Stimulated activated CD4-positive, alpha-beta T cell treated with anti-CD3 and anti-CD28 coated beads, Interleukin-12 subunit alpha, Interleukin-12 subunit beta, amount 100 ng/mL, for 24 hours (primary cell): ENCODE data around the gene PCGF6.
A peak's percentile ranks its signal among the peaks of the same experiment; 100 is the strongest.
"Not testable (repeated sequence)": the region's sequence is repeated elsewhere in the genome, so short reads cannot be mapped to it uniquely, and the experiment has no call there.

Source experiments
- DNase-seq, 2 experiments: peaks; one replicate each; pipeline ENCODE4 v3.0.0-alpha.2; 2020; ENCODE audit warnings: low read depth in 2 of 2

PCGF6 gene

DNA sequence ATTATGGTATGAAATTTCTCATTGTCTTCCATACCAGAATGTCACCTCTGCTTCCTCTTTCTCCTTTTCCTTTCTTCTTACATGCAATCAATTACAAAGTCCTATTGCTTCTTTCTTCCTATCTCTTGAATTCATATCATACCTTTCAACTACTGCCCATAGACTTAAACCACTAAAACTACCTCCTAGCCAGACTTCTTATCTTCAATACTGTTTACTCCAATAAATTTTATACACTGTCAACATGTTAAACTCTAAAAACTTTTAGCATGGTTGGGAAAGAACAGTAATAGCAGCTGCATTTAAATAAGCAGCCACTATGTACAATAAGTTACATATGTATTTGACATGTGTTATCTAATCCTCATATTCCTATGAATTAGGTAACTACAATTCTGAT lies 34.9 kb downstream of the PCGF6 start:
- DNase-seq: no peak

GRCh38 chr10:103310197-103310596 lies 40.7 kb downstream of the PCGF6 start:
- no peak for DNase-seq

DNA sequence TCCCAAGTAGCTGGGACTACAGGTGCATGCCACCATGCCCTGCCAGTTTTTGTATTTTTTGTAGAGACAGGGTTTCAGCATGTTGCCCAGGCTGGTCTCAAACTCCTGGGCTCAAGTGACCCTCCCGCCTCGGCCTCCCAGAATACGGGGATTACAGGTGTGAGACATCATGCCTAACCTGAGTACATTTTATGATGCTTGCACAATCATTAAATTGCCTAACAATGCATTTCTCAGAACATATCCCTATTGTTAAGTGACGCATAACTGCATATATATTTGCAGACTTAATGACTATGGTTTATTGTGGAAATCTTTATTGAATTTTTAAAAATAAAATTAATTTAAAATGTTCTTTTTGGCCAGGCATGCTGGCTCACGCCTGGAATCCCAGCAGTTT lies 43.3 kb downstream of the PCGF6 start:
- no peak for DNase-seq

GRCh38 chr10:103295374-103296015 lies 55.4 kb downstream of the PCGF6 start:
- no peak for DNase-seq

DNA sequence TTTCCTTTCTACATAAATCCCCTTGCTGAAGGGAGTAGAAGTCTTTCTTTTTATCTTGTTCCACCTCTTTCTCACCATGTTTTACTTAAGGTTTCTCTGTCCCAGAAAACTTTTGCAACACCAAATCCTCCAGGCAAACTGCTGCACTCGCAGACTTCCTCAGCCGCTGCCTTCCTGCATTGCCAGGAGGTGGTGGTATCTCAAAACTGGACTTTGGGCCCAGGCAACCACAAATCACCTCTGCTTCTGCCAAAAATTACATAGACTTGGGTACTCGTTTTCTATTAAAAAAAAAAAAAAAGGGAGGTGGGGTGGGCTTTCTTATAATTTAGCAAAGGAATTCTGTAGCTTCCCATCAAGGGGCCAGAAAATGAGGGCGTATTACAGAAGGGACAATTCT lies 59.4 kb downstream of the PCGF6 start:
- no peak for DNase-seq

DNA sequence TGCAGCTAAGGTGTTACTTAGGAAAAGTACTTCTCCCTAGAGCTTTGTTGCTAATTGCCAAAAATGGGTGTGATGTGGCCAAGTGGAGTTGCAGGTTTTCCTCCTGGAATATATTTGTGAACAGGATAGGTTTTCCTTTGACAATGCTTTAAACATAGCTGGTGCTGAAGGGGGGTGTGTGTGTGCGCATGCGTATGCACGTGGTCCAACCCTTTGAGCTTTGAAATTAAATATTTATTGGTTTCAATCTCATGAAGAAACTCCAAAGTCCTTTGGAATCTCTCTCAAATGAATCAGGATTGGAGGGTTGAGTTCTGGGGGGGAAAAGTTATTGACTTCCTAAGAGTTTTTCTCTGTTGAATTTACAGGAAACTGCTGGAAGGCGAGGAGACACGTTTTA lies 62.9 kb downstream of the PCGF6 start:
- no peak for DNase-seq

- no peak for DNase-seq
Measured at GRCh38 chr10:103284170-103284569, 66.8 kb downstream of the PCGF6 start.

GRCh38 chr10:103282961-103283360 lies 68.0 kb downstream of the PCGF6 start:
- DNase-seq: no peak

DNA sequence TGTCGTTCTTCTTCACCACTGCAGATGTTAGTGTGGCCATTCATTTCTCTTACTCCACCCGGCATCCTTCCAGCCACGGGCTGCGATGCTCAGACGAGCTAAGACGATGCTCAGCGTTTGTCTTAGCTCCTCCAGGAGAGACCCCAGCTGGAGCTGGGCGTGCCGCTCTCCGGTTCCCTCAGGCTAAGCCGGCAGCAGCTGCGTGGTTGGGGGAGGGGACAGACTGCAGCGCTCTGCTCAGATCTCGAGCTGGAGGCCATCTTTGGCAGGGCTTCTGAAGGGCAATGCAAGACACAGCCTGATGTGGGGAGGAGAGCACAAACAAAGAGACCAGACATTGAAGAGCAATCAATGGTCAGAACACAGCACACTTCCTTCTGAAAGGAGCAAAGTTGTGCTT lies 69.2 kb downstream of the PCGF6 start:
- no peak for DNase-seq

GRCh38 chr10:103280506-103280905 lies 70.4 kb downstream of the PCGF6 start:
- no peak for DNase-seq

DNA sequence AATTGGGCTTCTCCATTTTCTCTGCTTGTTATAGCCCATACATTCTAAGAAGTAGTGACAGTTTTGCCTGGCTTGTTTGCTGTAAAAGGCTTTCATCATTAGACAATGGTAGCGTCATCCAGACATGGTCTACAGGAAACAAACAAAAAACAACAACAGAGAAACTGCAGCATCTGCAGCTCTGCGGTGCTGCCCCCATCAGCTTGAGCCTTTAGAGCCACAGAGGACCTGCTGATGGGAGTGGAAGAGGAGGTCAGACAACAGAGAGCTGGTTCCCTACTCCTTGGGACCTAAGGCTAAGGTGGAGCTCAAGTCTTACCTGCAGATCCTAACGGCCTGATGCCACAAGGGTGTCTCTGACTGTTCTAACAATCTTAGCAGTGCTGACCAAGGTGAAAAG lies 70.9 kb downstream of the PCGF6 start:
- no peak for DNase-seq

DNA sequence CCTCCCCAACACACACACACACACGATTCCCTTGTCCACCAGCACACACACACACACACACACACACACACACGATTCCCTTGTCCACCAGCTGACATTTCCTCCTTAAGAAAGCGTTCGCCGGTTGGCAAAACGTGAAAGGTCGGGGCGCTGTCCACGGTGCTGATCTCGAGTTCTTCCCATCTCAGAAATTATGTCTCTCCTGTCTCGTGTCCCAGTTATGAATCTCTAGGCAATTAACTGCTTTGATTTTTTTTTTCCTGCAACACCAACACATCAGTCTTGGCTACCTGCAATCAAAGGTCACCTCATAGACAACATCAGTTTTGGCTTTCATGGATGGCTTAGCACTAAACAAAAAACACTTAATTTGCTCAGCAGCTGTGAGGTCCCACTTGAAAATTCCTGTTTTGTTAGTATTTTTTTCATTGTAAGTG lies 72.1 kb downstream of the PCGF6 start:
- peak in 1 of 2 experiments; percentile 49 for DNase-seq

- no peak for DNase-seq
Measured at GRCh38 chr10:103278537-103278823, 72.5 kb downstream of the PCGF6 start.

DNA sequence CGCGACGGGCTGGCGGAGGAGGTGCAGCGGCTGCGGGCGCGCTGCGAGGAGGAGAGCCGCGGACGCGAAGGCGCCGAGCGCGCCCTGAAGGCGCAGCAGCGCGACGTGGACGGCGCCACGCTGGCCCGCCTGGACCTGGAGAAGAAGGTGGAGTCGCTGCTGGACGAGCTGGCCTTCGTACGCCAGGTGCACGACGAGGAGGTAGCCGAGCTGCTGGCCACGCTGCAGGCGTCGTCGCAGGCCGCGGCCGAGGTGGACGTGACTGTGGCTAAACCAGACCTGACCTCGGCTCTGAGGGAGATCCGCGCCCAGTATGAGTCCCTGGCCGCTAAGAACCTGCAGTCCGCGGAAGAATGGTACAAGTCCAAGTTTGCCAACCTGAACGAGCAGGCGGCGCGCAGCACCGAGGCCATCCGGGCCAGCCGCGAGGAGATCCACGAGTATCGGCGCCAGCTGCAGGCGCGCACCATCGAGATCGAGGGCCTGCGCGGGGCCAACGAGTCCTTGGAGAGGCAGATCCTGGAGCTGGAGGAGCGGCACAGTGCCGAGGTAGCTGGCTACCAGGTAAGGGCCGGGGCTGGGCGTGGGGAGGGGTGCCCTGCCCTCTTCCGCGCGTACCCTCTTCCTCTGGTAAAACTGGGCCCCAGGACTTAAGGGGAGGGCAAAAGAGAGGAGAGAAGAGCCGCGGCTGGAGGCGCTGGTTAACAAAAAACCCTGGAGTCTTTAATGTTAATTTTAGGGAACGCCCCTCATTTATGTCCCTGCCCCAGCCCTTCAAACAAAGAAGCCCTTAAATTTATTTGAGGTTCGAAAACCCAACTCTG lies 73.0 kb downstream of the PCGF6 start:
- no peak for DNase-seq

GRCh38 chr10:103276896-103277712 lies 73.8 kb downstream of the PCGF6 start, which contains the start of gene INA:
TSS of gene INA (plus strand) at chr10:103277138. CDS start at chr10:103277212, 74 bp downstream.
- peak in 1 of 2 experiments; percentile 17 for DNase-seq

DNA sequence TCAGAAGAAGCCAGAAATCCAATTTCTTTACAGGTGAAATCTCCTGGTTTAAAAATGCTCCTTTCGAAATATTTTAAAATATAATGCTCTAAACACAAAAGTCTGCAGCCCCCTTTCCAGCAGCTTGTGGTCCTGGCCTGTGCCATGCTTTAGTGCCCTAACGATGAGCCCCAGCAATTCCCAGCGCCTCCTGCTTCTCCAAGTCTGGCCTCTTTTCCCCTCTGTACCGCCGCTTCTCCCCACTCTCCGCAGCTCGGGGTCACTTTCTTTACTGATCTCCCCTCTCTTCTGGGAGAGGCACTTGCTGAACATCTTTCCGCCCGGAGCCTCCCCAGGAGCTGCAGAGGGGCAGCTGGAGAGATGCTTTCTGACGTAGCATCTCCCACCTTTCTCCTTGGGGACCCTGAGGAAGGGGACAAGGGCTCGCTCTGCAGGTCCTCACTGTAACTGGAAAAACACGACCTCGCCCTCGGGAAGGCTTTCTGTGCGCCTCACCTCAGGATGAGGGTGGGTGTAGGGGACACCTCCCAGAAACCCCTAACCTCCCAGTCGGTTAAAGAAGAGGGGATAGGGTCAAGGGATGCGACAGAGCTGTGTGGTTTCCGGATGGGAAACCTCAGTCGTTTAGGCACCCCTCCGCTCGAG lies 74.6 kb downstream of the PCGF6 start:
- DNase-seq: no peak

GRCh38 chr10:103273041-103273441 lies 77.9 kb downstream of the PCGF6 start:
- no peak for DNase-seq

DNA sequence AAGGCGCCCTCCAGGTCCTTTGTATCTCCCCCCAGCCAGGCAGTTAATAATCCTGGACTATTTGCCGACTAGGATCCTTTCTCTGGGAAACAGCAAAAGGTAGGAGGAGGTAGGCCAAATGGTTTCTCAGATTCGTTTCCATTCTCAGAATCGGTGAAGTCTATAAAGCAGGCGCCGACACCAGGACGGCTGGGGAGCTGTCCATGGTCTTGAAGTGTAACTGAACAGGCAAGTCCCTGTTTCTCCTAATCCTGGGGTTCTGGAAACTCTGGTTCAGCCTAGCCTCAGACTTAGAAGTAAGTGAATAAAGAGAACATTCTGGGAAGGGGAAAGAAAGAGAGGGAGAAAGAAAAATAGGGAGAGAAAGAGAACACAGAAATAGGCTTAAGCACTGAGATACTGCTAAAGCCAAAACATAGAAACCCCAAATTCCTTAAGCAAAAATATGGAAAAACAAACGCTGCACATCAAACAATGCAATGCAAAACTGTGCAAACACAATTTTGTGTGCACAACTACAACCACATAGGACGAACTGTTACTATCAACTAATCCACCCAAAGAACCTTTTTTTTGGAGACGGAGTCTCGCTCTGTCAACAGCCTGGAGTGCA lies 85.1 kb downstream of the PCGF6 start:
- peak in 1 of 2 experiments; percentile 38 for DNase-seq

DNA sequence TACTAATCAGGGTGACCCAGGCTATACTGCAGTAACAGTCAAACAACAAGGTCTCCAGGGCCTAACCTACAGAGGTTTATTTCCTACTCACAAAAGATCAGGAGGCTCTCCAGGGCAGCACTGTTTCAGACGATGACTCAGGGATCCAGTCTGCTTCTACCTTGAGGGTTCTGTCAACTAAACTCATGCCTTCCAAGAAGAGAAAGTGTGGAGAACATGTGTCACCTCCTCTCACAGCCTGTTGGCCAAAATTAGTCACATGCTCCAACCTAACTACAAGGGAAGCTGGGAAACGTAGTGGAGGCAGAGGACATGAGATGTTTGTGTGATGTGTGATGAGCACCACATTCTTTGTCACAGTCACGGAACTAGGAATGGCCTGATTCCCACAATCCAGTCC lies 88.7 kb downstream of the PCGF6 start:
- DNase-seq: no peak

- DNase-seq: no peak
Measured at GRCh38 chr10:103259989-103260388, 91.0 kb downstream of the PCGF6 start.

DNA sequence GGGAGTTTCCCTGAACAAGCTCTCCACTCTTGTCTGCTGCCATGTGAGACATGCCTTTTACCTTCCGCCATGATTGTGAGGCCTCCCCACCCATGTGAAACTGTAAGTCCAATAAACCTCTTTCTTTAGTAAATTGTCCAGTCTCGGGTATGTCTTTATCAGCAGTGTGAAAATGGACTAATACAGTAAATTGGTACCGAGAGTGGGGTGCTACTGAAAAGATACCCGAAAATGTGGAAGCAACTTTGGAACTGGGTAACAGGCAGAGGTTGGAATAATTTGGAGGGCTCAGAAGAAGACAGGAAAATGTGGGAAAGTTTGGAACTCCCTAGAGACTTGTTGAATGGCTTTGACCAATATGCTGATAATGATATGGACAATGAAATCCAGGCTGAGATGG lies 92.0 kb downstream of the PCGF6 start:
- not testable (repeated sequence) for DNase-seq

DNA sequence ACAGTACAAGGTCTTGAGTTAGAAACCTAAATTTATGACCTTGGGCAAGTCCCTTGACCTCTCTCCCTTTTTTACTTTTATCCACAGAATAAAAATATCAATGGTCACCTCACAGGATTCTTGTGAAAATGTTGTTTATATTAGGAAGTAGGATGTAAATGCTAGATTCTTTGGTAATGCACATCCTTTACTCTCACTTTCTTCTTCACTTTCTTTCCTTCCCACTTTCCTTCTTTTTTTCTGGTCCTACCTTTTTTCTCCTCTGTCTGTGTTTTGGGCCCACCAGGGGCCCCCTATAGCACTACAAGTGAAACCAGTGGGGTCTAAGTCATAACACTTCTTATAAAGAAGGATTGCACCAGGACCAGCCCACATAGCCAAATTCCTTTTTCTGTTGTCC lies 93.1 kb downstream of the PCGF6 start:
- DNase-seq: no peak
